Measurements from ENCODE around the gene ATP5PO. TPM values are rescaled to one million over a fixed set of nuclear protein-coding genes. Genes with fewer than 3 reads are reported as not detected.

ATP5PO gene
- total RNA-seq, 1 donor: 114 TPM

GRCh38 chr21:33917421-33917820, 1.8 kb upstream of the ATP5PO start:
- DNase-seq (ENCODE audit: low read depth): no peak
- no peak overlapping the region for H3K4me3 ChIP-seq (ENCODE audit: low read depth, low read length)
- no peak for TF ChIP-seq CTCF (IDR thresholded peaks at IDR 0.05; ENCODE audit: insufficient read depth, low read depth, low read length)

- peak overlapping the region; percentile 93 for H3K4me3 ChIP-seq (ENCODE audit: low read depth, low read length)
- no peak for TF ChIP-seq CTCF (IDR thresholded peaks at IDR 0.05; ENCODE audit: insufficient read depth, low read depth, low read length)
- no peak for DNase-seq (ENCODE audit: low read depth)
Measured at GRCh38 chr21:33916200-33916567, 580 bp upstream of the ATP5PO start.

- no peak for DNase-seq (ENCODE audit: low read depth)
- no peak for TF ChIP-seq CTCF (IDR thresholded peaks at IDR 0.05; ENCODE audit: insufficient read depth, low read depth, low read length)
- no peak overlapping the region for H3K4me3 ChIP-seq (ENCODE audit: low read depth, low read length)
Measured at GRCh38 chr21:33914188-33914587, 1.4 kb downstream of the ATP5PO start.

GRCh38 chr21:33909756-33910155, 5.8 kb downstream of the ATP5PO start:
- no peak for DNase-seq (ENCODE audit: low read depth)
- no peak for TF ChIP-seq CTCF (IDR thresholded peaks at IDR 0.05; ENCODE audit: insufficient read depth, low read depth, low read length)

GRCh38 chr21:33908760-33909159, 6.8 kb downstream of the ATP5PO start:
- H3K4me3 ChIP-seq (ENCODE audit: low read depth, low read length): no peak overlapping the region
- no peak for DNase-seq (ENCODE audit: low read depth)
- no peak for TF ChIP-seq CTCF (IDR thresholded peaks at IDR 0.05; ENCODE audit: insufficient read depth, low read depth, low read length)

More at GRCh38 chr21:33909756-33910155, 5.8 kb downstream of the ATP5PO start:
- no peak overlapping the region for H3K4me3 ChIP-seq (ENCODE audit: low read depth, low read length)

- TF ChIP-seq CTCF (IDR thresholded peaks at IDR 0.05; ENCODE audit: insufficient read depth, low read depth, low read length): no peak
- H3K4me3 ChIP-seq (ENCODE audit: low read depth, low read length): no peak overlapping the region
- DNase-seq (ENCODE audit: low read depth): no peak
Measured at GRCh38 chr21:33904041-33904440, 11.6 kb downstream of the ATP5PO start.

- no peak for TF ChIP-seq CTCF (IDR thresholded peaks at IDR 0.05; ENCODE audit: insufficient read depth, low read depth, low read length)
- no peak for DNase-seq (ENCODE audit: low read depth)
- H3K4me3 ChIP-seq (ENCODE audit: low read depth, low read length): no peak overlapping the region
Measured at GRCh38 chr21:33902349-33902748, 13.3 kb downstream of the ATP5PO start.
